ENCODE measurements around the gene ARMCX4.
"Not testable (repeated sequence)": the region's sequence is repeated elsewhere in the genome, so short reads cannot be mapped to it uniquely, and the experiment has no call there.

The ARMCX4 gene

GRCh38 chrX:101485212-101485949 lies at the start of gene ARMCX4:
ARMCX4 (plus strand) TSS chrX:101485456; CDS start chrX:101488590, 3,134 bp downstream.
- DNase-seq, result peak; percentile 38

DNA sequence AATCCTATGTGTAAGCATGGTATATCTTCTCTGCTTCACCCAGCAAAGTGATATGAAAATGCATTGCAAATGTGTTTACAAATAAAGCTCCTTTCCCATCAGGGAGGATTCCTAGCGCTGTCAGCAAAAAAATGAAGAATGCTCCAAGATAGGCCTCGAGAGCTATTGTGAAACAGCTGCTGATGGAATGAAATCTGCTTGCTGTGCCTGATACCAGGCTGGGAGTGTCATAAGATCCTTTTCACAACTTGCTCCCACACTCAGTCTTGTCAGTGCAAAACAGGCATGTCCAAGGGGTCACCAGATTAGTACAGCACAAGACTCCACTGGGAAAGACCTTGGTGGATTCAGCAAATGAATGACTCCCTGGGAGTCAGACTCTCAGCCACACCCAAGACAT lies 43.2 kb upstream of the ARMCX4 start:
- no peak for DNase-seq

DNA sequence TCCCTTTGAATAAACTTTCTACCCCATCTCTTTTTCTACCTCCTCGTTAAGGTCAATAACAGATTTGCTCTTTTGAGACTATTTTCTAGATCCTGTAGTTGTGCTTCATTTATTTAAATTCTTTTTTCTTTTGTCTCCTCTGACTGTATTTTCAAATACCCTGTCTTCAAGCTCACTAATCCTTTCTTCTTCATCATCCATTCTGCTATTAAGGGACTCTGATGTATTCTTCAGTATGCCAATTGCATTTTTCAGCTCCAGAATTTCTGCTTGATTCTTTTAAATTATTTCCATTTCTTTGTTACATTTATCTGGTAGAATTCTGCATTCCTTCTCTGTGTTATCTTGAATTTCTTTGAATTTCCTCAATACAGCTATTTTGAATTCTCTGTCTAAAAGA lies 36.0 kb upstream of the ARMCX4 start:
- no peak for DNase-seq

DNA sequence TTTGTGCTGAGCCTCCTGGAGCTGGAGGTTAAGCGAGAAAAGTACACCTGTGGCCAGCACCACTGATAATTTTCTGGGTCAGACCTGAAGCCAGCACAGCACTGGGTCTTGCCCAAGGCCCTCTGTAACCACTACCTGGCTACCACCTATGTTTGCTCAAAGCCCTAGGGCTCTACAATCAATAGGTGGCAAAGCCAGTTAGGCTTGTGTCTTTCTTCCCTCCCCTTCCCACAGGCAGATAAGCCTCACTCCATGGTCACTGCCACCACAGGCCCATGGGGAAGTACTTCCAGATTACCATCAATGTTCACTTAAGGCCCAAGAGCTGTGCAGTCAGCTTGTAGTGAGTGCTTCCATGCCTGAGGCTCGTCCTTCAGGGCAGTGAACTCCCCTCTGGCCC lies 35.2 kb upstream of the ARMCX4 start:
- DNase-seq, result no peak

DNA sequence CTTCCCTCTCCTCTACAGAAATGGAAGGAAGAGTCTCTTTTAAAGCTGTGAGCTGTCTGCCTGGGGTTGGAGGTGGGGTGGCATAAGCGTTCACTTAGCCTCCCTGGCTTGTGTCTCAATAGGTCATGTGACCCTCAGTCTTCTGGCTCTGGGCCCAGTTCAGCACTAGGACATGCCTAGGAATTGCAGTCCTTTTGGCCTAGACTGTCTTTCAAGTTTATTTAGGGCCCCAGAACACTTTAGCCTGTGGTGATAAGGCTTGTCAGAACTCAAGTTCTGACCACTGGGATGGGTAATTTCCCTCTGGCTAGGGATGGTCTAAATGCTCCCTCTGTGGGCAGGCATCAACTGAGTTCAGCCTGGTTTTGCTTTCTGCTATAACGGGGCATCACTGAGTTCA lies 34.3 kb upstream of the ARMCX4 start:
- DNase-seq, result no peak

DNA sequence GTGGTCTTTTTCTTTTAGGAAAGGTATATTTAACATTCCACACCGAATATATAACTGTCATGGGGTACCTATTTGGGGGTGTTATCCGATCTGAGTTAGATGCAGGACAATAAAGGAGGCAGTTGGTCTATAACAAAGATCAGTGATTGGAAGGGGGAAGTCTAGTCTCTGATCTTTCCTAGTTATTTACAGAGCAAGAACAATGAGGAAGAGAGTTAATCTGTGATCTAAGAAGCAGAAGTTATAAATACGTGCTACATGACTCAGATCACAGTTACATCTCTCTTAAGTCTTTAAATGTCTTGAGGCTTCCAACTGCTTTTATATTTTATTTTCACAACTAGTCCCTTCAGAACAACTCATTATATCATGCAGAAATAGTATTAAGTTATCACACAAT lies 33.2 kb upstream of the ARMCX4 start:
- DNase-seq, result no peak

DNA sequence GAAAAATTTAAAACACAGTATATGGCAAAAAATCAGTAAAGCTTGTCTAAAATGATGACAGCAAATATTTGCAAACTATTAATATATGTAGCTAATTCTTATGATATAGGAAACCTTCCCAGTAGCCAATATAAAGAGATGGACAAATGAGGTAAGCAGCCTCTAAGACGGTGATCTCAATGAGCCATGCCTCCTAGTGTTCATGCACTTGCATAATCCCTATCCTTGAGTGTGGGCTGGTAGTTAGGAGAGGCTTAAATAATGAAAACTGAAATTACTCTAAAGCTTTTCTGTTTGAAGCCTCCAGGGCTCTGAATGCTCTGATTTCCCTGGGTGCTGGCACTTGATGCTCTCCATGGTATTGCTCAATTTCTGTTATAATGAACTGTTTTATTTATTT lies 24.6 kb upstream of the ARMCX4 start:
- DNase-seq, result no peak

DNA sequence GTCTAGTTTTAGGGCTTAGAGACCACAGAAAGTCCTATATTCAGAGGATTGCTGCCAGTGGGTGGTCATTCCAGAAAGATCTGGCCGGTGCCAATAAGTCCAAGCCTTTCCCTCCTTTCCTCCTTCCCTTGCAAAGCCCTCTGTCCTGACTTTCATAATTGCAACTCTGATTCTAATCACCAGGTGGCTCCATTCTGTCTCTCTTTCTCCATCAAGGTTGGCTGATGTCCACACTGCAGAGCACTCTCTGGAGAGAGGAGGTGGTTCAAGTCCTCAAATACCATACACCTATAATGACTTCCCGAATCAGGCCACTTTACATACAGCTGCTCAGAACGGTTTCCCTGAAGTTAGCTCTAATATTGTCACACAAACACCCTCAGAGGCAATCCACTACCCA lies 22.4 kb upstream of the ARMCX4 start:
- DNase-seq, result peak; percentile 7

DNA sequence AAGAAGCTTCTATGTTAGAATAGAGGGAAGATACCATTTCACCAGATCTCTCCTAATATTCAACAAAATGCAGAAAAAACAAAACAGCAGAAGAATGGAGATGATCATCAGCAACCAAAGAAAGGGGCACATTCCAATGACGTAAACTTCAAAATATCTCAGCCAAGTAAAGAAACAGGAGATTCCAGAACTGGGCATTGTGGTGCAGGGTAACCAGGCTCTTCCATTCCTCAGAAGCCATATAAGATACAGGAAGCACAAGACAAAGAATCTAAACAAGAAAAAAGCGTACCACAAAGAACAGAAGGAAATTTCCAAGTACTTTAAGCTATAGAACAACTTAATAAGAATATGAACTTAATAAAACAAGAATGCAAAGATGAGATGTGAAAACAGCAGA lies 6.9 kb upstream of the ARMCX4 start:
- no peak for DNase-seq

- DNase-seq, result no peak
Observed at GRCh38 chrX:101482296-101482695, 3.0 kb upstream of the ARMCX4 start.

DNA sequence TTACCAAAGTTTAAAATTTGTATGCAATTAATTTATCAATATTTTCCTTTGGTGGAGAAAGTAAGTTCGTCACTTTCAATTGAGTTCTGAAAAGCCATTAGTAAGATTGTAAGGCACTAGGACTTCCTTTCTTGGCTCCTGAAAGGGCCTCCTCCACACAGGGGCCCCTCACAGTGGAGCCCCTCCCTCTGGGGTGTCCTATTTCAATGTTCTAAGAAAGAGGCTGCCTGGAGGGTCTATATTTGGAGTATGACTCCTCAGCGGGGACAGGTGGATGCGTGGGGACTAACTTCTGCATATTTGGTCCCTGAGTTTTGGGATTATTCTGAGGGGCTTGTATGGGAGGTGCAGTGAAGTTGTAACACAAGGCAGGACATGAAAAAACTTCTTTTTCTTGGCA lies 1.6 kb upstream of the ARMCX4 start:
- no peak for DNase-seq

- DNase-seq, result no peak
Observed at GRCh38 chrX:101484135-101484534, 1.1 kb upstream of the ARMCX4 start.

DNA sequence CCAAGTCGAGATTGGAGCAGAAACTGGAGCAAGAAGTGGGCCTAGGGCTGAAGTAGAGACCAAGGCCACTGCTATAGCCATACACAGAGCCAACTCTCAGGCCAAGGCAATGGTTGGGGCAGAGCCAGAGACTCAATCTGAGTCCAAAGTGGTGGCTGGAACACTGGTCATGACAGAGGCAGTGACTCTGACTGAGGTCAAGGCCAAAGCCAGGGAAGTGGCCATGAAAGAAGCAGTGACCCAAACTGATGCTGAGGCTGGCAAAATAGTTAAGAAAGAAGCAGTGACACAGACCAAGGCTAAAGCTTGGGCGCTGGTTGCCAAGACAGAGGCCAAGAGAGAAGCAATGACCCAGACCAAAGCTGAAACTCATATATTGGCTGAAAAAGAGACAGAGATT lies 3.5 kb downstream of the ARMCX4 start:
- DNase-seq, result no peak

DNA sequence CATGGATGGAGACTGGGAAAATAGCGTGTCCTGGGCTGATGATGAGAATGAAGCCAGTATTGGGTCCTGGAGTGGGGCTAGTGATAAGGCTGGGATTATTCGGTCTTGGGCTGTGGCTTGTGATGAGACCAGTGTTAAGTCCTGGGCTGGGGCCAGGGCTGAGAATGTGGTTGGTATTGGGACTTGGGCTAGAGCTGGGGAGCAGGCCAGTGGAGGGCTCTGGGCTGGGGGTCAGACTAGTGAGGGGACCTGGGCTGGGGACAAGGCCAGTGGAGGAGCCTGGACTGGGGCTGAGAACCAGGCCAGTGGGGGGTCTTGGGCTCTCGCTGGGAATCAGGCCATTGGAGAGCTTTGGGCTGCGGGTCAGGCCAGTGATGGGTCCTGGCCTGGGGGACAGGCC lies 6.7 kb downstream of the ARMCX4 start:
- no peak for DNase-seq

DNA sequence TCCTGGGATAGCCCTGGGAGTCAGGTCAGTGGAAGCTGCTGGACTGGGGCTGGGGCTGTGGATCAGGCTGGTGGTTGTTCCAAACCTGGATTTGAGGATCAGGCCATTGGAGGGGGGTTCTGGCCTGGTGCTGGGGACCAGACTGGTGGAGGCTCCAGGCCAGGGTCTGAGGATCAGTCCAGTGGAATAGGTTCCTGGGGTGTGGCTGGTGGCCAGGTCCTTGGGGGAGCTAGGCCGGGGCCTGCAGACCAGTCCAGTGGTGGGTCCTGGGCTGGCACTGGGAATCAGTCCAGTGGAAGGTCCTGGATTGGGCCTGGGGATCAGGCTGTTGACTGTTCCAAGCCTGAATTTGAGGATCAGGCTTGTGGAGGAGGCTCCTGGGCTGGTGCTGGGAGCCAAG lies 8.0 kb downstream of the ARMCX4 start:
- no peak for DNase-seq

- not testable (repeated sequence) for DNase-seq
Observed at GRCh38 chrX:101502929-101503328, 17.7 kb downstream of the ARMCX4 start.

- no peak for DNase-seq
Observed at GRCh38 chrX:101507372-101507771, 22.1 kb downstream of the ARMCX4 start.

DNA sequence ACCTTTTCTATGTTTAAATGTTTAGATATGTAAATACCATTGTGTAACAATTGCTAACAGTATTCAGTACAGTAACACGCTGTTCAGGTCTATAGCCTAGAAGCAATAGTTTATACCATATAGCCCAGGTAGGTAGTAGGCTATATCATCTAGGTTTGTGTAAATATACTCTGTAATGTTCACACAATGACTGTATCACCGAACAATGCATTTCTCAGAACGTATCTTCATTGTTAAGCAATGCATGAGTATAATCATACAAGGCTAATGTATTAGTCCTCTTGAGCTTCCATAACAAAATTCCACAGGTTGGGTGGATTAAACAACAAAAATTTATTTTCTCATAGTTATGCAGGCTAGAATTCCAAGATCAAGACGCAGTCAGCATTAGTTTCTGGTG lies 22.7 kb downstream of the ARMCX4 start:
- DNase-seq, result no peak

- DNase-seq, result no peak
Observed at GRCh38 chrX:101530944-101531343, 45.7 kb downstream of the ARMCX4 start.
